Activated T-cell treated with anti-CD3 and anti-CD28 coated beads for 48 hours (primary cell): ENCODE data around the gene MAPKAP1.

Experiments
- DNase-seq: peaks from one replicate; pipeline ENCODE4 v3.0.0-alpha.2; 2020; ENCODE audit warnings: low read depth

Gene MAPKAP1

GRCh38 chr9:125536167-125536772, 170.7 kb downstream of the MAPKAP1 start:
- DNase-seq: no peak

GRCh38 chr9:125534971-125535701, 171.9 kb downstream of the MAPKAP1 start:
- no peak for DNase-seq

- no peak for DNase-seq
Measured at GRCh38 chr9:125532812-125533594, 174.0 kb downstream of the MAPKAP1 start.

GRCh38 chr9:125532412-125532811, 174.6 kb downstream of the MAPKAP1 start:
- no peak for DNase-seq

GRCh38 chr9:125529589-125530515, 177.2 kb downstream of the MAPKAP1 start:
- no peak for DNase-seq

GRCh38 chr9:125529107-125529506, 177.9 kb downstream of the MAPKAP1 start:
- DNase-seq: no peak

GRCh38 chr9:125527471-125528002, 179.5 kb downstream of the MAPKAP1 start:
- DNase-seq: no peak

- no peak for DNase-seq
Measured at GRCh38 chr9:125525921-125526631, 180.9 kb downstream of the MAPKAP1 start.

- no peak for DNase-seq
Measured at GRCh38 chr9:125524583-125525355, 182.2 kb downstream of the MAPKAP1 start.

- no peak for DNase-seq
Measured at GRCh38 chr9:125523681-125524080, 183.3 kb downstream of the MAPKAP1 start.

GRCh38 chr9:125522328-125522725, 184.7 kb downstream of the MAPKAP1 start:
- no peak for DNase-seq

- DNase-seq: peak; percentile 12
Measured at GRCh38 chr9:125521462-125522327, 185.3 kb downstream of the MAPKAP1 start.

GRCh38 chr9:125519734-125520133, 187.3 kb downstream of the MAPKAP1 start:
- DNase-seq: no peak

GRCh38 chr9:125517577-125517976, 189.4 kb downstream of the MAPKAP1 start:
- DNase-seq: no peak

GRCh38 chr9:125515983-125516940, 190.7 kb downstream of the MAPKAP1 start:
- DNase-seq: no peak

GRCh38 chr9:125515281-125515680, 191.7 kb downstream of the MAPKAP1 start:
- no peak for DNase-seq

- DNase-seq: no peak
Measured at GRCh38 chr9:125514468-125514867, 192.5 kb downstream of the MAPKAP1 start.
